ENCODE measurements around the gene ARHGAP26.

The ARHGAP26 gene

DNA sequence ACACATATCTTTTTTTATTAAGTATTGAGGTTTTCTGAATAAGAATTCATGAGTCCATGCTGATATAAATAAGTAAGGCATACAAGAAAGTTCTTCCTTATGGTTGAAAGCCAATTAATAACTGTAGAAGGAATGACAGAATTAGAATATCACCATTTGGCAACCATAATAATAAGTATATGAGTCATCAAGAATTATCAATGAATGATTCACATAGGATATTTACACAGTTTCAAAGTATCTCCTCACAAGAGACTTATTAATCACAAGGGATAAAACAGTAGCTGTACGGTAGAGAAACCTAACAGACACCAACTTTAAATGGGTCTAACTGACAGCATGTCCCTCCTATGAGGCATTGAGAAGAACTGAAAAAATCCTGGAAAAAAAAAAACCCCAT lies 471.7 kb downstream of the ARHGAP26 start:
- DNase-seq (ENCODE audit: low read depth in 2 of 2): no peak

DNA sequence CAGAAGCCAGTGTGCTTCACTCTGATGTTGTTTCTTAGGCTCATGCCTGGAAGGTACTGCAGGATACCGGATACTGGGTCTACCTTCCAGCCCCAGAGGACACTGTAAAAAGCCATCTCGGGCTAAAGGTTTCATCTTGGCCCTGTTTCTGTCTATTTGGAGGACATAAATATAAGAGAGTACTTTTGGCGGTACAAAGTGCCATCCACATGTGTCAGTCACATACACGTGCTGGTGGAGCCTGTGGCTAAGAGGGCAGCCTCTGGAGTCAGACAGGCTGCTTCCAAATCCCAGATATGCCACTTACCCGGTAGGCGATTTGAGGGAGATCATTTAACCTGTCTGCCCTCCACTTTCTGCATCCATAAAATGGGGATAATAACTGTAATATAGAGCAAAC lies 472.9 kb downstream of the ARHGAP26 start:
- DNase-seq (ENCODE audit: low read depth in 2 of 2): no peak

DNA sequence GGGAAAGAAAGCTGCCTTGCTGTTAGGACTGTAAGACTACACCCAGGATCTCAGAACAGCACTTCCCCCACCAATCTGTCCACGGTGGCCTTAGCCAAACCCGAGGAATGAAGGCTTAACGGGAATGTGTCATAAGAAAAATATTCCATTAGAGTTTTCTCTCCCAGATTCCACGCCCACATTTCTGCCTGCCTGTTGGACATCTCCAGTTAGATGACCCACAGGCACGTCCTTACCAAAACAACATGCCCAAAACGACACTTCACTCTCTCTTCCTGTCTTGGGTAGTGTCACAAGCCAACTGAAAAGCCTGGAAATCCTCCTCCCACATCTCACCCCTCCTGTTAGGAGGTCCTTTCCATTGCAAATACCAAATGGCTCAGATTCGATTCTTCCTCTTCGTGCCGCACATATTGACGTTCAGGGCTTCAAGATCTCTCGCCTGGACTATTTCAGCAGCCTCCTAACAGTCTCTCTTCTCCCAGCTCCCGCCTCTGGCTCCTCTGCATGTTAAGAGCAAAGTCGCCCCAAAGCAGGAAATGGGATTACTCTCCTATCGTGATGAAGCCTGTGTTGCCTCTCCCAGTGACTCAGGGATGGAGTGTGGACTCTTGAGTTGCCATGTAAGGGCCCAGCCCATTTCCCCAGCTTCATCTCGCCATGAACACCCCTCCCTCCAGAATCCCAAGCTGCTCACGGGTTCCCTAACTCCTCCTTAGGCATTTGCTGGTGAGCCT lies 474.0 kb downstream of the ARHGAP26 start:
- DNase-seq (ENCODE audit: low read depth in 2 of 2): no peak

DNA sequence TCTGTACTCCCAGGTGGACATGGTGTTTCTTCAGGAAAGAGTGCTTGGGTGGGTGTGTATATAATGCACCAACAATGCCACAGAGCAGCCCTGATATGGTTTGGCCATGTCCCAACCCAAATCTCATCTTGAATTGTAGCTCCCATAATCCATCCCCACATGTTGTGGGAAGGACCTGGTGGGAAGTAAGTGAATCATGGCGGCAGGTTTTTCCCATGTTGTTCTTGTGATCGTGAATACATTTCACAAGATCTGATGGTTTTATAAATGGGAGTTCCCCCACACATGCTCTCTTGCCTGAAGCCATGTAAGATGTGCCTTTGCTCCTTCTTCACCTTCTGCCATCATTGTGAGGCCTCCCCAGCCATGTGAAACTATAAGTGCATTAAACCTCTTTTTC lies 474.8 kb downstream of the ARHGAP26 start:
- DNase-seq (ENCODE audit: low read depth in 2 of 2): no peak

DNA sequence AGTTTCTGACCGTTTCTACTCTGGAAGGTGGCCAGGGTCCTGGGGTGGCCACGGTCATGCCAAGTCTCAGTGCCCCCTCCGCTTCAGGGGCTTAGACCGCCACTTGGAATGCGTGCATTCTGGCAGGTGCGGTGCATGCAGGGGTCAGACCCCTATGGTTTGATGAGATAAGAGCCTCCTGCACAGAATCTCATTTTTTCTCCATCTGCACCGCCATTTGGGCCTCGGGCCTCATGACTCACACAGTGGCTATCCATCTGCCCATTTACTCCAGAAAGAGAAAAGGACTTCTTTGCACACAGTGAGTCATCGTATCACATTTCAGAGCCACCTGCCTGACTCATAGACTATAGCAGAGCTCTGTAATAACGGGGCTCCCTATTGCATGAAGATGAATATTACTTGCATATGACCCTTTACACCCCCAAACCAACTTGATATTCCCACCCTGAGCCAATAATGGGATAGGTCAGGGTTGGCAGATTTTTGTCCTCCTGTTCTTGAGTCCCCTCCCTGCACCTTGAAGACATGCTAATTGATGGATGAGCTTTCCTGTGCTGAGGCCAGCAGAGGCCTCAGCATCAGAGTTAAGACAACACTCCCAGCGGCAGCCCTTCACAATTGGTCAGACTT lies 475.9 kb downstream of the ARHGAP26 start:
- DNase-seq (ENCODE audit: low read depth in 2 of 2): no peak

DNA sequence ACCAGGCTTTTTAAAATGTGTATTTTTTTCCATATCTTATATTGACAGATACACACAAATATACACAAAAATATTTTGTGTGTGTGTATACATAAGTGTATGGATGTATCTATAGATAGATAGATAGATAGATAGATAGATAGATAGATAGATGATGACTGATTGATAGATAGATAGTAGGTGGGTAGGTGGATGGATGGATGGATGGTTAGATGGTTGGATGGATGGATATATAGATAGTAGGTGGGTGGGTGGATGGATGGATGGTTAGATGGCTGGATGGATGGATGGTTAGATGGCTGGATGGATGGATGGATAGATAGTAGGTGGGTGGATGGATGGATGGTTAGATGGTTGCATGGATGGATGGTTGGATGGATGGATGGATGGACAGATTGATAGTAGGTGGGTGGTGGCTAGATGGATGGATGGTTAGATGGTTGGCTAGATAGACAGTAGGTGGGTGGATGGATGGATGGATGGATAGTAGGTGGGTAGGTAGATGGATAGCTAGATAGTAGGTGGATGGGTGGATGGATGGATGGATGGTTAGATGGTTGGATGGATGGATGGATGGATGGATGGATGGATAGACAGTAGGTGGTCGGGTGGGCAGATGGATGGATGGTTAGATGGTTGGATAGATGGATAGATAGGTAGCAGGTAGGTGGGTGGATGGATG lies 477.1 kb downstream of the ARHGAP26 start:
- no peak for DNase-seq (ENCODE audit: low read depth in 2 of 2)

DNA sequence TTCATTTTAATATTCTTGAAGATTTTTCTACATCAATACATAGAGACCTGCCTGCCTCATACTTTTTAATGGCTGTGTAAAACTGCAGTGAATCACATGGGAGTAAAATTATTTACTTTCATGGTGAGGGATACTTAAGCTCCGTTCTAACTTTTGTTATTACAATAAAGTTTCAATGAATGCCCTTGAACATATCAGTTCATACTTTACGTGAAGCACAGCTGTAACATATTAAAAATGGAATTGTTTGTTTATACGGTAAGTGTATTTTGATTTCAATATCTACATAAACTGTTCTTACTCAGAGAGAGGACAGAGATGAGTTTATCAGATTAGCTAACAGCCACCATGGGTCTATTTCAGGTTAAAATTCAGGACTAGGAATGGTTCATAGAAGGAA lies 478.2 kb downstream of the ARHGAP26 start:
- DNase-seq (ENCODE audit: low read depth in 2 of 2): no peak

DNA sequence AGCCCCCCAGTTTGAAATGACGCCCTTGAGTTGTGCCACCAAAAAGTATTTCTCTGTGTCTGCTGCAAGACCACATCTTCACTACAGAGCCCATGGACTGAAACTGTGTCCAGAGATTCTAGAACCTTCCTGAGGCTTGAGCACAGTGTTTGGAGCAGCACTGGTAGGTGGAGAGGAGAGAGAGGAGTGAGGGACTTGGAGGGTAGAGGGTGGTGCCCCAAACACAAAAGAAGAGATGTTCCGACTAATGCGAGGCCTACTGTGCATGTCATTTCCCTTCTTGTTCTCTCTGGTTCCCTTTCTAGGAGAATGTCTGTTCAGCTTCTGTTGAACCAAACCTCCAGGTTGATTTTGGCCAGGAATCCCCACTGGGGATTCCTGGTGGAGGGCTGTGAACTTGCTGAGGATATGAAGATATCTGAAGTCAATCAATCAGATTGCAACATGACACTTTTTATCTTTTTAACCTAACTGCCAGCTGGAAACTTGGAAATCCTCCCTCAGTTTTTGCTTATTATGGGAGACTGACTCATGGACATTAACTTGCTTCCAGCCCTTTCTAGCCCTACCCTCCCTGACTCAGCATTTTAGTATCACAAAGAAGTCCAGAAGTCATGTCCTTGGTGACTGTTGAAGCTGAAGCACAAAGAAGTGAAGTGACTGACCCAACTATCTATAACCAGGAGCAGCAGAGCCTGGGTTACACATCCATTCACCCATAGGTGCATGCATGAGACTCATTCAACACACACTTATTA lies 478.8 kb downstream of the ARHGAP26 start:
- DNase-seq (ENCODE audit: low read depth in 2 of 2): no peak

DNA sequence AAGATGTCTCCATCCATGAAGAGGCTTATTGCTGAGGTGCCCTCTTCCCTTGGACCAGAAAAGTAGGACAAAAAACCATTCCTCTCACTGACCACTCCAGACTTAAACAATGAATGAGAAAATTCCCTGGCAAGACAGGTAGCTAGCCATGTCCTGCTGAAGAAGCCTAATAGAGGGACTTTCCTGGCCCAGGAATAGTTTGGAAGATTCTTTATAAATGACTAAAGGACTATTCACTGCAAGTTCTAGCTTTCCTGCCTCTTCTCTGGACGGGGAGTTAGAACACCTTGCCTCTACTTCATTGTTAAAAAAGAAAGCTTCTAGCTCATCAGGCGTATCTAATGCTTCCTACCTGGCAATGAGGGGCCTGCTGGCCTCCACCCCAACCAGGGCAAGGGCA lies 479.7 kb downstream of the ARHGAP26 start:
- no peak for DNase-seq (ENCODE audit: low read depth in 2 of 2)

DNA sequence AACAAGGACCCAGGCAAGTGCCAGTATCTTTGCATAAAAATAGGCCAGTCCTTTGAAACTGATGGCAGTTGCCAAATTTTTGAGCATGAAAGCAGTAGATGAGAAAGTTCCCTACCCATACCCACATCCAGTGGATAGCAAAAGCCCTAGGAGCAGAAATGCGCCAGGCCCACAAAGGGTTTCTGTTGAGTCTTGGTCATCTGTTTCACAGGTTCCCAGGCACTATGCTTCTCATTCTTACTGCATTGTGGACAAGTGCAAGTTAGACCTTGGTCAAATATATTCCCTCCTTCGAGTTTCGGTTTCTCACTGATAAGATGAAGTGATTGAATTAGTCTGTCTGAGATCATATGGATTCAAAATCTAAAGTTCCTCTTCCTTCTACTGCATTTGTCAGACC lies 481.0 kb downstream of the ARHGAP26 start:
- DNase-seq (ENCODE audit: low read depth in 2 of 2): no peak

DNA sequence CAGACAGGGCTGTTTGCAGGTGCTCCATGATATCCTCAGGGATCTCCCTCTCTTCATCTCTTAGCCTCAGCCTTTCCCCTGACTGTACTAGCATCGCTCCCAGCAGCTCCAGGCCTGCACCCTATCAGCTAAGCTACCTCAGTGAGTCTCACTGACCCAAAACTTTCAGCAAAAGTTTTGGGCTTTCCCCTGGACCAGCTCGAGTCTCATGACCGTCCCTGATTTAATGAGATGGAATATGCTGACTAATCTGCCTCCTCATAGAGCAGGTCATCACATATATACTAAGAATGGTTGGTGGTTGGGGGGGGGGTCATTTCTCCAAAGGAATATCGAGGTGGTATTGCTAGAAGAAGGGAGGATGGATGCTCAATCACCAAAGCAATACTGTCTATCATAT lies 481.8 kb downstream of the ARHGAP26 start:
- no peak for DNase-seq (ENCODE audit: low read depth in 2 of 2)

DNA sequence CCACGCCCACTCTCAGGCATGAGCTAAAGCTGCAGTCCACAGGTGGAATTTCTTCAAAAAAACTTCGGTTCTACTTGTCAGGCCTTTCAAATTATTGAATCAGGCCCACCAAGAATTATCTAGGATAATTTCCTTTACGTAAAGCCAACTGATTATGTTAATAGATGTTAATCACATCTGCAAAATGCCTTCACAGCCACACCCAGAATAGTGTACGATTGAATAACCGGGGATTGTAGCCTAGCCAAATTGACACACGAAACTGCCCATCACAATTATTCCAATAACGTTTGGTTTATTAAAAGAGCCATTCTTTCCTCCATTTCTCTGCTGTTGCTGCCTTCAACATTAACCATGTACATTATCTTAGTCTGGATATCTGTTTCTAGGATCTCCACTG lies 484.6 kb downstream of the ARHGAP26 start:
- DNase-seq (ENCODE audit: low read depth in 2 of 2): no peak

DNA sequence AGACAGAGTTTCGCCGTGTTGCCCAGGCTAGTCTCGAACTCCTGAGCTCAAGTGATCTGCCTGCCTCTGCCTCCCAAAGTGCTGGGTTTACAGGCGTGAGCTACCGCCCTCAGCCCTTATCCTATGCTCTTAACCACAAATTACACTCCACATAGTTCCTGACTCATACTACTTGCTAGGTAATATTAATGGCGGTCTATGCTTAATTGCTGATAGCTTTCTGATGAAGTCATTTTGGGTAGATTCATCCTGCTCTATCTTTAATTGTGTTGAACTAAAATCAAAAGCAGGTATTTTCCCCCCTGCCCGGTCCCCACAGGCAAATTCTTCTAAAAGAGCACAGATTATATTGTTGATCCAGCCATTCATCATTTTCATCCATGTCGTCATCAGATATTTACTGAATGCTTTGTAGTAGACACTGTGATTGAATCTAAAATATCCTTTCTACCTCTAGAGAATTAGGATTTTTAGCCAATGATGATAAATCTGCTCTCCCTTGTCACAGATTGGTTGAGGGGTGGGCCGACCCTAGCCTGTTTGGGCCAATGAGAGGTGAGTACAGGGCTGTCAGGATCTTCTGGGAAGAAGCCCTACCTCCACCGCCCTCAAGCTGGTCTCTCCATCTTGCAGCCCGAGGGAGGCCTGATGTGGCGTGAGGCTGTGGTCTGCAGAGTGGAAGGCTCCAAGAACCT lies 488.5 kb downstream of the ARHGAP26 start:
- no peak for DNase-seq (ENCODE audit: low read depth in 2 of 2)

DNA sequence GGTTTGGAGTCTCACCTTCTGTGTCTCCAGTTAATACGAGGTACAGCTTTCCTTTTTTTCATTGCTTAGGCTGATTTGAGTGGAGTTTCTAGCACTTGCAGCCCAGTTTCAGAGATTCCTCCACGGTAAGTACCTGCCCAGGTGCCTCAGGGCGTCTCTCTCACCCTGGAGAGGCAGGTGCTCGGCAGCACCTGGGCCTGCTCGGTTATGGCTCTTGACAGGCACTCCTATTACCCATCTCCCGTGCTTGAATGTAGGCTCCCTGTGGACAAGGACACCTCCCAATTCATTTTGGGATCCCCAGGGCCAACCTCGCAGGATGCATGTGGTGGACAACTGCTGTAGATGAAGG lies 489.1 kb downstream of the ARHGAP26 start:
- DNase-seq (ENCODE audit: low read depth in 2 of 2): no peak

DNA sequence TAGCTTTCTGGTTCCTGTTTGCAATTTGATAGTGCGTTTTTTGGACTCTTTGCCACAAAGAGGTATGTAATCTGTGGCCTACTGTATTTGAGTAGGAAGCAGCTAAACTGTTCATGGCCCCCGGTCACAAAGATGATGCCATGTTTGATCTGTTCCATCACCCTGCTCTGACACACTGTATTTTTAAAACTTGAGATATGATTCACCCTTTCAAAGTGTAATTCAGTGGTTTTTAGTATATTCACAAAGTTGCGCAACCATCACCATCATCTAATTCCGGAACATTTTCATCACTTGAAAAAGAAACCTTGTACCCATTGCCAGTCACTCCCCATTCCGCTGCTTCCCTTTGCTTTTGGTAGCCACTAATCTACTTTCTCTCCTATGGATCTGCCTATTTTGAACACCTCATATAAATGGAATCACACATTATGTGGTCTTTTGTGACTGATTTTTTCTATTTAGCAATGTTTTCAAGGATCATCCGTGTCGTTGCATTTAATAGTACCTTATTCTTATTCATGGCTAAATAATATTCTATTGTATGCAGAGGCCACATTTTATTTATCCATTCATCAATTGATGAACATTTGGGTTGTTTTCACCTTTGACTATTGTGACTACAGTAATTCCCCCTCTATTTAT lies 491.7 kb downstream of the ARHGAP26 start:
- no peak for DNase-seq (ENCODE audit: low read depth in 2 of 2)

DNA sequence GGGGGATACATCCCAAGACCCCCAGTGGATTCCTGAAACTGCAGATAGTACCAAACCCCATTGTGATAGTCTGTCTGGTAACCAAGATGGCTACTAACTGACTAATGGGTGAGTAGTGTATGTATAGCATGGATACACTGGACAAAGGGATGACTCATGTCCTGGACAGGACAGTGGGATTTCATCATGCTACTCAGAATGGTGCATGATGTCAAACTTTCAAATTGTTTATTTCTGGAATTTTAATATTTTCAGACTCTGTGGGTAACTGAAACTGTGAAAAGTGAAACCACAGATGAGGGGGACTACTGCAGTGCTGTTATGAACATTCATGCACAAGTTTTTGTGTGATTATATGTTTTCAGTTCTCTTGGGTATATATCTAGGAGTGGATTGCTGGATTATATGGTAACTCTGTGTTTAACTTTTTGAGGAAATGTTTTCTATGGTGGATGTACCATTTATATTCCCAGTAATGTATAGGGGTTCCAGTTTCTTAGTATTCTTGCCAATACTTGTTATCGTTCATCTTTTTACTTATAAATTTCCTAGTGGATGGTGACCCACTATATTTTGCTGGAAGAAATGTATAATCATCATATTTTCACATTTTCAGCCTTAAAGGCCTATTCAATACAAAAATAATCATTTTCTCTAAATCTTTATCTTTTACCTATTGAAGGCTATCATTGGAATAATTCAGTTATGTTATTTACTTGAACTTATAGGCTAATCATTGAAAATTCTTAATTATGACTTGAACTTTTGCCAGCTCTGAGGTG lies 492.4 kb downstream of the ARHGAP26 start:
- no peak for DNase-seq (ENCODE audit: low read depth in 2 of 2)

DNA sequence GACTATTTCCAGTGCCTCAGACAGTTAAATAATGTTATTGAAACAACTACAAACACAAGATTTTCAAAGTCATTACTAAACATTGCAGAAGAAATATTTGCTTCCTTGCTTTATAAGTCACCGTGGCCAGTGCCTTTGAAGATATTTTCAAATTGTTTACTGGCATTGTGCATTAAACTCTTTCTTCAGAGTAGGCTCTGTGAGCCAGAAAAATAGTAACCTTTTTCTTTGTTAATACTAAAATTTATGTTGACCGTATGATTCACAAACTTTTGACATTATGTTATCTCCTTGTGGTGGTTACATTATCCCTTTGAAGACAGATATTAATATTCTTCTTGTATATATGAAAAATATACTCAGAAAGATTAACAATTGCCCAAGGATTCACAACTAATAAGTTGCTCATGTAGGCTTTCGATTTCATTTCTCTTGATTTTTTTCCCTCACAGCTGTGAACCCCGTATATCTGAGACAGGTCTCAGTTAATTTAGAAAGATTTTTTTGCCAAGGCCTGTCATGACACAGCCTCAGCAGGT lies 493.2 kb downstream of the ARHGAP26 start:
- DNase-seq (ENCODE audit: low read depth in 2 of 2): no peak

DNA sequence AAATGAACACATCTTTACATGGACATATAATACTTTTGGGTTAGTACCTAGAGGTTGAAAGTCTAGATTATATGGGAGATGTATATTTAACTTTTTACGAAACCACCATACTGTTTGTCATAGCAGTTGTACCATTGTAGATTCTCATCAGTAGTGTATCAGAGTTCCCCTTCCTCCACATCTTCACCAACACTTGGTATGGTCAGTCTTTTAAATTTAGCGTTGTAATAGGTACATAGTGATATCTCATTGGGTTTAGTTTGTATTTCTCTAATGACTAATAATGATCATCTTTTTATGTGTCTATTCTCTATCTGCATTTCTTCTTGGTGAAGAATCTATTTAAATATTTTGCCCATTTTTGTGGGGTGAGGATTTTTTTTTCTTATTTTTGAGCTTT lies 495.8 kb downstream of the ARHGAP26 start:
- no peak for DNase-seq (ENCODE audit: low read depth in 2 of 2)

DNA sequence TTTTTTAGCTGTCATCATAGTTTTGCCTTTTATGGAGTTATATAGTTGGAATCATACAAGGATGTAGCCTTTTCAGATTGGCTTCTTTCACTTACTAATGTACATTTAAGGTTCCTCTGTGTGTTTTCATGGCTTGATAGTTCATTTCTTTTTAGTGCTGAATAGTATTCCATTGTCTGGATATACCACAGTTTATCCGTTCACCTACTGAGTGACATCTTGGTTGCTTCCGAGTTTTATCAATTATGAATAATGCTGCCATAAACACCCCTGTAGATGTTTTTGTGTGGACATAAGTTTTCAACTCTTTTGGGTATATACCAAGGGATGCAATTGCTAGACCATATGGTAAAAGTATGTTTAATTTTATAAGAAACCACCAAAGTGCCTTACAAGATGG lies 497.0 kb downstream of the ARHGAP26 start:
- DNase-seq (ENCODE audit: low read depth in 2 of 2): no peak

DNA sequence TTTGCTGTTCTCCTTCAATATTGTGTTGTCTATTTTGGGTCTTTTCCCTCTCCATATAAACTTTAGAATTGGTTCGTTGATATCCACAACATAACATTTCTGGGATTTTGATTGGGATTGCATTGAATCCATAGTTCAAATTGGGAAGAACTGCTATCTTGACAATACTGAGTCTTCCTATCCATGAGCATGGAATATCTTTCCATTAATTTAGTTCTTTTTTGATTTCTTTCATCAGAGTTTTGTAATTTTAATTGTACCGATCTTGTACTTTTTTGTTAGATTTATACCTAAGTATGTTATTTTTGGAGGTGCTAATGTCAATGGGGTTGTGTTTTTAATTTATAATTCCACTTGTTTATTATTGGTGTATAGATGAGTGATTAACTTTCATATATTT lies 498.2 kb downstream of the ARHGAP26 start:
- DNase-seq (ENCODE audit: low read depth in 2 of 2): no peak

Data from activated CD4-positive, alpha-beta T cell treated with anti-CD3 and anti-CD28 coated beads for 24 hours (primary cell).